ENCODE results near the gene PDGFRB.

GRCh38 chr5:150188146-150188842 lies 32.6 kb upstream of the PDGFRB start:
- no peak for TF ChIP-seq CTCF (IDR thresholded peaks at IDR 0.05; ENCODE audit: insufficient read depth, low read length)
- TF ChIP-seq POLR2AphosphoS5 (IDR thresholded peaks at IDR 0.05; ENCODE audit: low read depth): no peak
- no peak for TF ChIP-seq REST (IDR thresholded peaks at IDR 0.05; ENCODE audit: insufficient replicate concordance, low read depth)
- TF ChIP-seq SPI1 (IDR thresholded peaks at IDR 0.05; ENCODE audit: borderline replicate concordance, low read depth): no peak

All from HL-60 (cell line).